Ishikawa (cell line): Measurements from ENCODE around the gene PRKCE.

Experiments used
- CEBPB ChIP-seq: IDR thresholded peaks from 2 replicates; pipeline ENCODE4 v1.6.1; 2012
- CREB1 ChIP-seq: IDR thresholded peaks from 2 replicates; pipeline ENCODE4 v1.6.1; 2012; ENCODE audit warnings: low read depth
- EGR1 ChIP-seq: IDR thresholded peaks from 2 replicates; pipeline ENCODE4 v1.6.1; 2012
- EP300 ChIP-seq: IDR thresholded peaks from 2 replicates; pipeline ENCODE4 v1.6.1; 2012; ENCODE audit warnings: borderline replicate concordance
- FOXM1 ChIP-seq: IDR thresholded peaks from 2 replicates; pipeline ENCODE4 v1.6.1; 2012; ENCODE audit warnings: low read depth, borderline replicate concordance
- NFIC ChIP-seq: IDR thresholded peaks from 2 replicates; pipeline ENCODE4 v1.6.1; 2012
- RAD21 ChIP-seq: IDR thresholded peaks from 2 replicates; pipeline ENCODE4 v1.6.1; 2012; ENCODE audit warnings: low read depth
- TAF1 ChIP-seq: IDR thresholded peaks from 2 replicates; pipeline ENCODE4 v1.6.1; 2012; ENCODE audit warnings: low read depth, mild to moderate bottlenecking
- TCF12 ChIP-seq: IDR thresholded peaks from 2 replicates; pipeline ENCODE4 v1.6.1; 2012; ENCODE audit warnings: low read depth
- TEAD4 ChIP-seq: IDR thresholded peaks from 2 replicates; pipeline ENCODE4 v1.6.1; 2012
- USF1 ChIP-seq: IDR thresholded peaks from 2 replicates; pipeline ENCODE4 v1.6.1; 2012
- YY1 ChIP-seq: IDR thresholded peaks from 2 replicates; pipeline ENCODE4 v1.6.1; 2012; ENCODE audit warnings: low read depth
- ZBTB7A ChIP-seq: IDR thresholded peaks from 2 replicates; pipeline ENCODE4 v1.6.1; 2012; ENCODE audit warnings: low read depth
- TF ChIP-seq, protein P1 (sequence below): IDR thresholded peaks from 2 replicates; pipeline ENCODE4 v1.6.1; 2012; ENCODE audit warnings: low read depth, mild to moderate bottlenecking
- TF ChIP-seq, protein P2 (sequence below): IDR thresholded peaks from 2 replicates; pipeline ENCODE4 v1.6.1; 2012

PRKCE gene

GRCh38 chr2:45964906-45965305, 313.4 kb downstream of the PRKCE start:
- TF ChIP-seq ZBTB7A (no peak), TAF1 (no peak), CREB1 (no peak), EGR1 (no peak), EP300 (no peak), CEBPB (no peak), USF1 (no peak)
- TF ChIP-seq, protein P1, sequence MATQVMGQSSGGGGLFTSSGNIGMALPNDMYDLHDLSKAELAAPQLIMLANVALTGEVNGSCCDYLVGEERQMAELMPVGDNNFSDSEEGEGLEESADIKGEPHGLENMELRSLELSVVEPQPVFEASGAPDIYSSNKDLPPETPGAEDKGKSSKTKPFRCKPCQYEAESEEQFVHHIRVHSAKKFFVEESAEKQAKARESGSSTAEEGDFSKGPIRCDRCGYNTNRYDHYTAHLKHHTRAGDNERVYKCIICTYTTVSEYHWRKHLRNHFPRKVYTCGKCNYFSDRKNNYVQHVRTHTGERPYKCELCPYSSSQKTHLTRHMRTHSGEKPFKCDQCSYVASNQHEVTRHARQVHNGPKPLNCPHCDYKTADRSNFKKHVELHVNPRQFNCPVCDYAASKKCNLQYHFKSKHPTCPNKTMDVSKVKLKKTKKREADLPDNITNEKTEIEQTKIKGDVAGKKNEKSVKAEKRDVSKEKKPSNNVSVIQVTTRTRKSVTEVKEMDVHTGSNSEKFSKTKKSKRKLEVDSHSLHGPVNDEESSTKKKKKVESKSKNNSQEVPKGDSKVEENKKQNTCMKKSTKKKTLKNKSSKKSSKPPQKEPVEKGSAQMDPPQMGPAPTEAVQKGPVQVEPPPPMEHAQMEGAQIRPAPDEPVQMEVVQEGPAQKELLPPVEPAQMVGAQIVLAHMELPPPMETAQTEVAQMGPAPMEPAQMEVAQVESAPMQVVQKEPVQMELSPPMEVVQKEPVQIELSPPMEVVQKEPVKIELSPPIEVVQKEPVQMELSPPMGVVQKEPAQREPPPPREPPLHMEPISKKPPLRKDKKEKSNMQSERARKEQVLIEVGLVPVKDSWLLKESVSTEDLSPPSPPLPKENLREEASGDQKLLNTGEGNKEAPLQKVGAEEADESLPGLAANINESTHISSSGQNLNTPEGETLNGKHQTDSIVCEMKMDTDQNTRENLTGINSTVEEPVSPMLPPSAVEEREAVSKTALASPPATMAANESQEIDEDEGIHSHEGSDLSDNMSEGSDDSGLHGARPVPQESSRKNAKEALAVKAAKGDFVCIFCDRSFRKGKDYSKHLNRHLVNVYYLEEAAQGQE: no peak
- TF ChIP-seq, protein P2, sequence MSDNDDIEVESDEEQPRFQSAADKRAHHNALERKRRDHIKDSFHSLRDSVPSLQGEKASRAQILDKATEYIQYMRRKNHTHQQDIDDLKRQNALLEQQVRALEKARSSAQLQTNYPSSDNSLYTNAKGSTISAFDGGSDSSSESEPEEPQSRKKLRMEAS: no peak

- no peak for TF ChIP-seq FOXM1
- TF ChIP-seq RAD21: no peak
- no peak for TF ChIP-seq NFIC
- TF ChIP-seq, protein P1: no peak
- no peak for TF ChIP-seq EGR1
- no peak for TF ChIP-seq YY1
- no peak for TF ChIP-seq TEAD4
Observed at GRCh38 chr2:45965871-45966498, 314.5 kb downstream of the PRKCE start.

DNA sequence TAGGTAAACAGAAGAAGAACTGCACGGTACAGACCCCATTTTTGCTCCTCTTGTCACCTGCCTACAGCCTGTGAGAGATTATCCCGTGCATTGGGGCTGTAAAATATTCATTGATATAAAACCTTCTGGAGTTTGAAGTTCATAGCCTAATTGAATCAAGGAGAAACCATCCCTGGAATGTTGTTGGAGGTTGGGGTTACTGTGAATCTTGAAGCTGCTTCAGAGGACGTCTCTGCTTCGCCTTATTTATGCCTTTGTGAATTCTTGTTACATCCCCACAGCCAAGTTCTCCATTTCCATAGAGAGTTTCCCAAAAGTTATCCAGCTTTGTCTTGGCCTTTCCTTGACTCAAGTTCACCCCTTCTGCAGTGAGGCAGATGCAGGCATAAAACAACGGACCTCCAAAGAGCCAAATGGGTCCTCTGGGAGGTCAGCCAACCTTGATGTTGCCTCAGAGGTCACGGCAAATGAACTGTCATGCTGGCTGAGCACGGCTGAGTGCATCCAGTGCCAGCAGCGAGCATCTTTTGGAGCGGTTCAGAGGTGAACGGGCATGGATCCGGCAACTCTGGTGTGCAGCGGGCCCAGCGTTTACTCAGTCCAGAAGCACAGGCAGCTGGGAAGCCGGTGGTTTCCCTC, 317.6 kb downstream of the PRKCE start:
- TF ChIP-seq CREB1 (no peak), CEBPB (no peak), YY1 (no peak), NFIC (no peak), TCF12 (no peak), TEAD4 (no peak), EGR1 (no peak)
- TF ChIP-seq, protein P1: no peak

DNA sequence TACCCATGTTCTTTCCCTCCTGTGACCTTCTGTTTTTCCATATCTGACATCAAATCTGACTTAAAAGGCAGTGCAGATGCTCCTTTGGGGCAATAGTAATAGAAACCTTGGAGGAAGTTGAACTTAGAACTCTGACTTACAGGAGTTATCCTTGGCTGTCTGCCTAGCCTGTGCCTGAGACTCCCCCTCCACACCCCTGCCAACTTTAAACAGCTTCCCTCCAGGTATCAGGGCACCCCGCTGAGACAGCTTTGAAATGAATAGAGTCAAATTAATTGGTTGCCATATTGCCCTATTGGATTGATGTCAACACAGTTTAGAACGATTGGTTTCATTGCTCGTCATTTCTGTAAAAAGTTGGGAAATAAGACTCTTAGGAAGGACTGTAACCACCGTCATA, 322.0 kb downstream of the PRKCE start:
- TF ChIP-seq RAD21 (no peak), NFIC (peak; percentile 92), EP300 (no peak), ZBTB7A (no peak), USF1 (no peak), CEBPB (peak; percentile 28; the same call in 1 of the 2 replicates), TCF12 (0 out of 2 replicates have a peak, but pooled peaks have one; percentile 47), FOXM1 (no peak), EGR1 (no peak), TEAD4 (peak; percentile 35; the same call in 1 of the 2 replicates), TAF1 (no peak), CREB1 (no peak), YY1 (no peak)
- TF ChIP-seq, protein P1: no peak
- TF ChIP-seq, protein P2: no peak
